GM20000 (cell line): ENCODE results near the gene CAMK2G.
"Not testable (repeated sequence)": the region's sequence is repeated elsewhere in the genome, so short reads cannot be mapped to it uniquely, and the experiment has no call there.

Experiments used
- DNase-seq: peaks from one replicate; pipeline ENCODE4 v3.0.0; 2012; ENCODE audit warnings: low spot score
- CTCF ChIP-seq: IDR thresholded peaks from 2 replicates; pipeline ENCODE4 v1.5.1; 2012; ENCODE audit warnings: mild to moderate bottlenecking, control low read depth; ENCODE audit errors: extremely low read depth, missing control alignments

The CAMK2G gene

GRCh38 chr10:73798927-73799560 lies 75.3 kb downstream of the CAMK2G start:
- TF ChIP-seq CTCF: no peak
- no peak for DNase-seq

- DNase-seq: no peak
- no peak for TF ChIP-seq CTCF
These were observed 76.3 kb downstream of the CAMK2G start for GRCh38 chr10:73798087-73798486.

GRCh38 chr10:73797324-73798025 lies 76.9 kb downstream of the CAMK2G start:
- no peak for DNase-seq
- no peak for TF ChIP-seq CTCF

GRCh38 chr10:73796766-73797165 lies 77.6 kb downstream of the CAMK2G start:
- no peak for DNase-seq
- no peak for TF ChIP-seq CTCF

- not testable (repeated sequence) for DNase-seq
These were observed 78.3 kb downstream of the CAMK2G start for GRCh38 chr10:73796035-73796434.

- DNase-seq: not testable (repeated sequence)
These were observed 78.9 kb downstream of the CAMK2G start for GRCh38 chr10:73795491-73795890.

GRCh38 chr10:73793456-73793855 lies 80.9 kb downstream of the CAMK2G start:
- no peak for TF ChIP-seq CTCF
- no peak for DNase-seq

GRCh38 chr10:73791871-73792400 lies 82.4 kb downstream of the CAMK2G start:
- no peak for TF ChIP-seq CTCF
- no peak for DNase-seq
